ENCODE measurements around the gene NPR3.

NPR3 gene

DNA sequence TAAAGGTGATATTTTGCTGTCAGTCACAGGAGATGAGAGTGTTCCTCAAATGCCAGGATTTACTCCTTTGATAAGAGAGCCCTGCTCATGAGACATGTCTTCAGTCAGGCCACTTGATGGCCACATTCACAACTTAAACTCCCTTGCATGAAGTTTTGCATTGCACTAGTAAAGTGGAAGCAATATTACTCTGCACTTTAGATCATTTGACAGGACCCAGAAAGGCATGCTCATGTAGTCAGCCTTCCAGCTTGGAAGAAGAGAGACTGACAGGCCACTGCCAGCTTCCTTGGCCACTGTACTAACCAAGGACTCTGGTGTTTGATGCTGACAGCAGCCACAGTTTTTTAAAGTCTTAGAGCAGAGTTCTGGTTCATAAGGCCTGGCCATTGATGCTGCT, 42.6 kb downstream of the NPR3 start:
- Histone ChIP-seq H3K4me3 (ENCODE audit: insufficient read depth, low read depth, low read length, poor library complexity, severe bottlenecking) (no peak overlapping the region), H3K4me1 (ENCODE audit: control insufficient read depth, insufficient read depth, low read length, poor library complexity, severe bottlenecking) (no peaks in the 10 kb centered on the region), H3K27ac (ENCODE audit: insufficient read depth, low read length, poor library complexity, severe bottlenecking) (no peak overlapping the region), H3K9me3 (ENCODE audit: control insufficient read depth, low read length) (no peaks in the 10 kb centered on the region), H3K27me3 (replicated peaks; ENCODE audit: control insufficient read depth, insufficient read depth, low read length, poor library complexity, severe bottlenecking) (no peaks in the 10 kb centered on the region), H3K36me3 (ENCODE audit: control insufficient read depth, insufficient read depth, low read length) (no peaks in the 10 kb centered on the region)
- DNase-seq = no peak

DNA sequence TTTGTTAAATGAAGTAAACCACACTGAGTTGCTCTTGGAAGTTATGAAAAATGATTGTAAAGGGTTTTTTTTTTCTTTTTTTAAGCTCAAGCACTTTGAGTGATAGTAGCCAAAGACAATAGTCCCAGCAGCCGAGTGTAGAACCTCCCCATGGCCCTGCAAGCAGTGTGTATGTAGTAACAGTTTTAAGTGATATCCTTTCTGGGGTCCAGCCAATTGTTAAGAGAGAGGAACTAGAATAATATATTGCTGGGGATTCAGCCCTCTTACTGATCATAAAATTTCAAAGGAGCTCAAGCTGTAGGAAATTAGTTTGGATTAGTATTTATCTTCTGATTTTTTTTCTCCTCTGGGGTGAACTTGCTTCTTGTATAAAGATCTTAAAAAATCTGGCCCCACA, 43.2 kb downstream of the NPR3 start:
- Histone ChIP-seq H3K27me3 (replicated peaks; ENCODE audit: control insufficient read depth, insufficient read depth, low read length, poor library complexity, severe bottlenecking) (no peaks in the 10 kb centered on the region), H3K4me1 (ENCODE audit: control insufficient read depth, insufficient read depth, low read length, poor library complexity, severe bottlenecking) (no peaks in the 10 kb centered on the region), H3K9me3 (ENCODE audit: control insufficient read depth, low read length) (no peaks in the 10 kb centered on the region), H3K4me3 (ENCODE audit: insufficient read depth, low read depth, low read length, poor library complexity, severe bottlenecking) (no peak overlapping the region), H3K36me3 (ENCODE audit: control insufficient read depth, insufficient read depth, low read length) (no peaks in the 10 kb centered on the region), H3K27ac (ENCODE audit: insufficient read depth, low read length, poor library complexity, severe bottlenecking) (no peak overlapping the region)
- no peak for DNase-seq

DNA sequence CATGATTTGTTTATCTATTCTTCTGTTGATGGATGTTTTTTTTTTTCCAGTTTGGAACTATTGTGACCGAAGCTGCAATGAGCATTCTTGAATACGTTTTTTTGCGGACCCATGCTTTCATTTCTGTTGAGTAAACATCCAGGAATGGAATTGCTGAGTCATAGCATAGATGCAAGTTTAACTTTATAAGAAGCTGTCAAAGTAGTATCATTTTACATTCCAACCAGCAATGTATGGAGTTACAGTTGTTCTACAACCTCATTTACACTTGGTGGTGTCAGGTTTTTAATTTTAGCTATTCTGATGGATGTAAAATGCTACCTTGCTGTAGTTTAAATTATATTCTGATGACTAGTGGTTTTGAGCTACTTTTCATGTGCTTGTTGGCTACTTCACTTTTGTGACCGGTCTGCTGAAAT, 49.0 kb downstream of the NPR3 start:
- DNase-seq = no peak
- H3K4me3 ChIP-seq (ENCODE audit: insufficient read depth, low read depth, low read length, poor library complexity, severe bottlenecking) = no peak overlapping the region

DNA sequence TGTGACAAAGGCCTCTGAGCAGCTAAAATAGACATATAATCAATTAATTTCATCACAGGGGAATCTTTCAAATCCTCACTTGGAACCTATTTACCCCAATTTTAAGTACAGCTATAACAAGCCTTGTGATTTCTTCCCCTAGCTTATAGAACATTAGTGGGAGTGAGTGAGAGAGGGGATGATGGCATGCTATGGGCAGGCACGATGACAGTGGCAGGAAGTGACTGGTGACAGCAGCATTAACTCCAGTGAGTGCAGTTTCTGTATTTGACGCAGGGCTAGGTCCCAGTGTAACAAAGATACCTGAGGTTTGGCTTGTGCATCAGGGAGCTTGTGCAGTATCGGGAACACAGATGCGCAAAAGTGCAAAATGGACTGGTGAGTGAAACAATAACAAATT, 54.1 kb downstream of the NPR3 start:
- DNase-seq = no peak
- no peak overlapping the region for H3K4me3 ChIP-seq (ENCODE audit: insufficient read depth, low read depth, low read length, poor library complexity, severe bottlenecking)
- H3K4me1 ChIP-seq (ENCODE audit: control insufficient read depth, insufficient read depth, low read length, poor library complexity, severe bottlenecking) = no peaks in the 10 kb centered on the region

More for the DNA sequence above, 49.0 kb downstream of the NPR3 start:
- no peaks in the 10 kb centered on the region for H3K27me3 ChIP-seq (replicated peaks; ENCODE audit: control insufficient read depth, insufficient read depth, low read length, poor library complexity, severe bottlenecking)
- H3K36me3 ChIP-seq (ENCODE audit: control insufficient read depth, insufficient read depth, low read length) = no peaks in the 10 kb centered on the region
- H3K9me3 ChIP-seq (ENCODE audit: control insufficient read depth, low read length) = no peaks in the 10 kb centered on the region
- H3K27ac ChIP-seq (ENCODE audit: insufficient read depth, low read length, poor library complexity, severe bottlenecking) = no peak overlapping the region
- H3K4me1 ChIP-seq (ENCODE audit: control insufficient read depth, insufficient read depth, low read length, poor library complexity, severe bottlenecking) = no peaks in the 10 kb centered on the region

DNA sequence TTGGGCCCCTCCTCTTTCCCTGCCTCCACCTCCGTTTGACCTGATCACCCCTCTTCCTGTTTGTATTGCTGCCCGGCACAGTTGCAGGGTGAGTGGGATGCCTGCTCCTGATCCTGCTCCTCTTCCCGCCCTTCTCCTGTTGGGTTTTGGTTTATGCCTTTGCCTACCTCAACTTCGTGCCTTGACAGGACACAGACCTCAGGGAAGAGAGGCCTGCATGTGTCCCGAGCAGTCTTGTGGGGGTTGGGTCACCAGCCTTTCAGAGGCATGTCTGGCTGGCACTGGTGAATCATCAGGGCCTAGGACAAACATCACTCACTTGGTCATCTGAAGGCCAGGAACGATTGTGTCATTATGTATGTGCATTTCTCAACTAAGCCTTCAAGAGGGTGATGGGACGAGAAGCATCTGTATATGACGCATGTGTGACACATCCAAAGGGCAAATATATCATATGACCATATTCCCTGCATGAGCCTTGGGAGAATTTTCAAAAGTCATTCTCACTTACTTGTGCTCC, 56.9 kb downstream of the NPR3 start:
- no peak for DNase-seq
- no peaks in the 10 kb centered on the region for H3K27me3 ChIP-seq (replicated peaks; ENCODE audit: control insufficient read depth, insufficient read depth, low read length, poor library complexity, severe bottlenecking)
- no peaks in the 10 kb centered on the region for H3K36me3 ChIP-seq (ENCODE audit: control insufficient read depth, insufficient read depth, low read length)
- H3K4me1 ChIP-seq (ENCODE audit: control insufficient read depth, insufficient read depth, low read length, poor library complexity, severe bottlenecking) = no peaks in the 10 kb centered on the region
- no peaks in the 10 kb centered on the region for H3K9me3 ChIP-seq (ENCODE audit: control insufficient read depth, low read length)
- no peak overlapping the region for H3K4me3 ChIP-seq (ENCODE audit: insufficient read depth, low read depth, low read length, poor library complexity, severe bottlenecking)
- no peak overlapping the region for H3K27ac ChIP-seq (ENCODE audit: insufficient read depth, low read length, poor library complexity, severe bottlenecking)

More for the DNA sequence above, 54.1 kb downstream of the NPR3 start:
- H3K27ac ChIP-seq (ENCODE audit: insufficient read depth, low read length, poor library complexity, severe bottlenecking) = no peak overlapping the region
- H3K9me3 ChIP-seq (ENCODE audit: control insufficient read depth, low read length) = no peaks in the 10 kb centered on the region
- no peaks in the 10 kb centered on the region for H3K36me3 ChIP-seq (ENCODE audit: control insufficient read depth, insufficient read depth, low read length)
- no peaks in the 10 kb centered on the region for H3K27me3 ChIP-seq (replicated peaks; ENCODE audit: control insufficient read depth, insufficient read depth, low read length, poor library complexity, severe bottlenecking)

DNA sequence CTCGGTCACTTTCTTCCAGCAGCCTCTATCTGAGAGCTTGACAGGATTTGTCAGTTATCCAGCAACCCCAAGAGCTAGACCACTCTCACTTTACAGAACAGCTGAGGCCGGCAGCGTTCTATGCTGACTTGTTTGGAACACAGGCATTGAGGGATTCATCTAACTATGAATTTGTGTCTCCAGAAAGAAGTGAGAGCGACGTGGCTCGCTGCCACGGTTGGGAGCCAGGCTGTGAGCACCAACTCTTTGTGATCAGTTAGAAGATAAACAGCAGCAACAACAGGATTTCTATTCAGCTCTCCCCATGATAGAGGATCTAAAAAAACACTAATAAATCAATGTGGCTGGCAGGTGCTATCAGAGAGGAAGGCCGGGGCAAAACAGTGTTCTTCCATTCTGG, 58.6 kb downstream of the NPR3 start:
- Histone ChIP-seq H3K9me3 (ENCODE audit: control insufficient read depth, low read length) (no peaks in the 10 kb centered on the region), H3K27ac (ENCODE audit: insufficient read depth, low read length, poor library complexity, severe bottlenecking) (no peak overlapping the region), H3K4me1 (ENCODE audit: control insufficient read depth, insufficient read depth, low read length, poor library complexity, severe bottlenecking) (no peaks in the 10 kb centered on the region), H3K27me3 (replicated peaks; ENCODE audit: control insufficient read depth, insufficient read depth, low read length, poor library complexity, severe bottlenecking) (no peaks in the 10 kb centered on the region), H3K4me3 (ENCODE audit: insufficient read depth, low read depth, low read length, poor library complexity, severe bottlenecking) (no peak overlapping the region), H3K36me3 (ENCODE audit: control insufficient read depth, insufficient read depth, low read length) (no peaks in the 10 kb centered on the region)
- no peak for DNase-seq

DNA sequence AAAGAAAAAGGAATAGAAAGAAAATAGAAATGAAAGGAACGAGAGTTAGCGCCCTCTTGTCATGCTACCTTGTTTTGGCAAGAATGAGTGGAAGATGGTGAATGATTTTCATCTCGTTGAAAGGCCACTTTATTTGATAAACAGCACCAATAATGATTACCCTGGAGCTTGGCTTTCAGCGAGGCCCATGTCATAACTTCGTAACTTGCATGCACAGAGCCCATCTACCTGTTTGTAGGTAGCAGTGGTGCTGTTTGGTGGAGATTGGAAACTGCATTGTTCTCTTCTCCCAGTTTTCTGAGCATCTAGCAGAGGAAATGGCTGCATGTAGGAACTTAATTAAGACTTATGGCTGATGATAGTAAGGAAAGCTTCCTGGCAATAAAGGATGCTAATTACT, 59.3 kb downstream of the NPR3 start:
- Histone ChIP-seq H3K4me3 (ENCODE audit: insufficient read depth, low read depth, low read length, poor library complexity, severe bottlenecking) (no peak overlapping the region), H3K27ac (ENCODE audit: insufficient read depth, low read length, poor library complexity, severe bottlenecking) (no peak overlapping the region), H3K9me3 (ENCODE audit: control insufficient read depth, low read length) (no peaks in the 10 kb centered on the region), H3K36me3 (ENCODE audit: control insufficient read depth, insufficient read depth, low read length) (no peaks in the 10 kb centered on the region), H3K4me1 (ENCODE audit: control insufficient read depth, insufficient read depth, low read length, poor library complexity, severe bottlenecking) (no peaks in the 10 kb centered on the region), H3K27me3 (replicated peaks; ENCODE audit: control insufficient read depth, insufficient read depth, low read length, poor library complexity, severe bottlenecking) (no peaks in the 10 kb centered on the region)
- DNase-seq = no peak

DNA sequence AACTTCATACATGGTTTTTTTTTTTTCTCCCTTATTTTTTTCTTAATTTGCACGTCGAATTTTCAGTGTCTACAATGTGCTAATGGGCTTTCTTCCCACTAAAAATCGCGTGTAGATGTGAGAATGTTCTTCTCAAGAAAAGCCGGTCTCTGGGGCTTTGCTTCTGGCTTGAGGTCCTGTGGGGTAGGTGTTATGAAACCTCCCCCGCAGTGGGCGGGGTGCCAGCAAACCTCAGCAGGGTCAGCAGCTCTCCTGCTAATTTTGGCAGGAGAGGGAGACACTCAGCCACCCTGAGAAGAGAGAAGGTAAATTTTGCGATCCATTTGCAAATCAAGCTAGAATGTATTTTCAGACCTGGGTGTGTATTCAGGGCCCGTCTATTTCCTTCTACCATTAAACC, 59.9 kb downstream of the NPR3 start:
- no peaks in the 10 kb centered on the region for H3K9me3 ChIP-seq (ENCODE audit: control insufficient read depth, low read length)
- no peak overlapping the region for H3K27ac ChIP-seq (ENCODE audit: insufficient read depth, low read length, poor library complexity, severe bottlenecking)
- H3K27me3 ChIP-seq (replicated peaks; ENCODE audit: control insufficient read depth, insufficient read depth, low read length, poor library complexity, severe bottlenecking) = no peaks in the 10 kb centered on the region
- DNase-seq = no peak
- no peaks in the 10 kb centered on the region for H3K36me3 ChIP-seq (ENCODE audit: control insufficient read depth, insufficient read depth, low read length)
- no peak overlapping the region for H3K4me3 ChIP-seq (ENCODE audit: insufficient read depth, low read depth, low read length, poor library complexity, severe bottlenecking)
- H3K4me1 ChIP-seq (ENCODE audit: control insufficient read depth, insufficient read depth, low read length, poor library complexity, severe bottlenecking) = no peaks in the 10 kb centered on the region

DNA sequence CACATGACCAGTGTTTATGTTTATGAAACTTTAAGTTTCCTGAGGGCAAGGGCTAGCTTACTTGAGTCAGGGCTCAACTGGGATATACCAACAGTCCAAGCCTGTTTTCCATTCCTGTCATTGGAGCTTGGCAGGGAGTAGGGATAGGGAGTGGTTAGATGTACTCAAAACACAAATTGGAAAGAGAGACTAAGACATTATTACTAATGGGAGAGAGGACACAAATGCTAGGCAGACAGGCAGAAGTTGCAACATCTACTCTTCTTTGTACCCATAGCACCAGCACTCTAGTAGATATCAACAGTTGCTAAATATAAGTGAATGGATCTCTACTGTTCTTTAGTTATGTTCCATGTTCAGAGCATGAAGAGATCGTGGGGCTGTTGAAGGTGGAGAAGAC, 62.8 kb downstream of the NPR3 start:
- H3K4me1 ChIP-seq (ENCODE audit: control insufficient read depth, insufficient read depth, low read length, poor library complexity, severe bottlenecking) = no peaks in the 10 kb centered on the region
- H3K27me3 ChIP-seq (replicated peaks; ENCODE audit: control insufficient read depth, insufficient read depth, low read length, poor library complexity, severe bottlenecking) = no peaks in the 10 kb centered on the region
- H3K4me3 ChIP-seq (ENCODE audit: insufficient read depth, low read depth, low read length, poor library complexity, severe bottlenecking) = no peak overlapping the region
- DNase-seq = no peak
- no peak overlapping the region for H3K27ac ChIP-seq (ENCODE audit: insufficient read depth, low read length, poor library complexity, severe bottlenecking)
- H3K9me3 ChIP-seq (ENCODE audit: control insufficient read depth, low read length) = no peaks in the 10 kb centered on the region
- H3K36me3 ChIP-seq (ENCODE audit: control insufficient read depth, insufficient read depth, low read length) = no peaks in the 10 kb centered on the region

DNA sequence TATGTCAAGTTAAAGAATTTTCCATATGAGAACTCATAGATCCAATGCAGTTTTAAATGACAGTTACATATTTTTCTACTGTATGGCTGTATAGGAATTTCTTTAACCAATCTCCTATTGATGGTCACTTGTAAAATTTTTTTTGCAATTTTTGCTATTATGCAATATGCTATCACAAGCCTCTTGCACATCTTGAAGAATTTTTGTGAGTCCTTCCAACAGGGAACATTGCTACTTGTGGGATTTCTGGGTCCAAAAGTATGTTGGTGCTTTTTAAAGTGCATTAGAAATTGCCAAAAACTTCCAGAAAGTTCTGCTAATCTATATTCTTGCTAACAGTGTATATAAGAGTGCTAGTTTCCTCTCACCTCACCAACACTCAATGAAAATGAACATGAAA, 65.1 kb downstream of the NPR3 start:
- Histone ChIP-seq H3K4me3 (ENCODE audit: insufficient read depth, low read depth, low read length, poor library complexity, severe bottlenecking) (no peak overlapping the region), H3K27me3 (replicated peaks; ENCODE audit: control insufficient read depth, insufficient read depth, low read length, poor library complexity, severe bottlenecking) (no peaks in the 10 kb centered on the region), H3K9me3 (ENCODE audit: control insufficient read depth, low read length) (no peaks in the 10 kb centered on the region), H3K4me1 (ENCODE audit: control insufficient read depth, insufficient read depth, low read length, poor library complexity, severe bottlenecking) (no peaks in the 10 kb centered on the region), H3K36me3 (ENCODE audit: control insufficient read depth, insufficient read depth, low read length) (no peaks in the 10 kb centered on the region), H3K27ac (ENCODE audit: insufficient read depth, low read length, poor library complexity, severe bottlenecking) (no peak overlapping the region)
- no peak for DNase-seq

DNA sequence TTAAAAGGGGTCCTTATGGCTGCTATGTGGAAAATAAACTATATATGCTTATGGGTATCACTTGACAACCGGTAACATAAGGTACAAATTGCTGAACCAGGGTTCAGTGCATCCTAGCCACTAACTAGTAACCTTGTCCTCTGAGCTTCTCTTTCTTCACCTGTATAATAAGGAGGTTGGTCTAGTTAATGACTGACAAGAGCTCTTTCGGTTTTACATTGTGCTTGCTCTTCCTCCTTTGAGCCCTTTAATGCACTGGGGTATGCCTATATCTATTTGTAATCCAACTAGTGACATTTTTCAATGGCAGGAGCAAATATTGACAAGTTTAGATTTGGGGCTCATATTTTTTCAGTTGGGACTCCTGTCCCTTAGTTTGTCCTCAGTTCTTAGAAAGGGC, 66.1 kb downstream of the NPR3 start:
- H3K27ac ChIP-seq (ENCODE audit: insufficient read depth, low read length, poor library complexity, severe bottlenecking) = no peak overlapping the region
- no peaks in the 10 kb centered on the region for H3K4me1 ChIP-seq (ENCODE audit: control insufficient read depth, insufficient read depth, low read length, poor library complexity, severe bottlenecking)
- no peak for DNase-seq
- H3K36me3 ChIP-seq (ENCODE audit: control insufficient read depth, insufficient read depth, low read length) = no peaks in the 10 kb centered on the region
- no peak overlapping the region for H3K4me3 ChIP-seq (ENCODE audit: insufficient read depth, low read depth, low read length, poor library complexity, severe bottlenecking)
- no peaks in the 10 kb centered on the region for H3K27me3 ChIP-seq (replicated peaks; ENCODE audit: control insufficient read depth, insufficient read depth, low read length, poor library complexity, severe bottlenecking)
- no peaks in the 10 kb centered on the region for H3K9me3 ChIP-seq (ENCODE audit: control insufficient read depth, low read length)

Data from effector memory CD4-positive, alpha-beta T cell (primary cell).